ENCODE data around the gene EPAS1. TPM values are rescaled to one million over a fixed set of nuclear protein-coding genes. Genes with fewer than 3 reads are reported as not detected.

The EPAS1 gene
- total RNA-seq, 4 donors from 2014 or later = 102 to 260 (median 167) TPM

DNA sequence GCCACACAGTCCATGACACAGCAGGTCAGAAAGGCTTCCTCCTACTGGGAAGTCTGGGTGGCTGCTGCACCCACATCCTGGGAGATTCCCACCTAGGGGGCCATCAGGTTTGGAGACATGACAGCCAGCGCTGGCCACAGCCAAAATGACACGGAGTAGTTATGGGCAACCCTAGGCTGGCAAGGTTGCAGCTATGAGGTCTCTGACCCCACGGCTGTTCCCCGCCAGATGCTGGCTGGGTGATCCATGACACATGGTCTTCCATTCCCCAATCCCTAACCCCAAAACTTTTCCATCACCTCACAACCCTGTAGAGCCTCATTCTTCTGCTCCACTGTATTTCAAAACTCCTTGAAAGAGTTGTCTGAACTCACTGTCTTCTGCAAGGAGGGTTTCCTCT, 42.7 kb upstream of the EPAS1 start:
- no peak for DNase-seq
- WGBS, 2 donors (ENCODE audit: low coverage in 1 of 2) = 70% methylated on average over 4 of the region's 4 CpGs; no CpG with 5 or more reads in 1 of the 2 donors
- H3K27me3 ChIP-seq = no peaks in the 10 kb centered on the region
- no peak overlapping the region for H3K27ac ChIP-seq
- intact Hi-C loops (cut with DNase I; ENCODE audit: low total_unique reads) = no loop called here
- H3K9me3 ChIP-seq = no peaks in the 10 kb centered on the region
- H3K4me3 ChIP-seq = no peak overlapping the region
- no peaks in the 10 kb centered on the region for H3K36me3 ChIP-seq
- peaks cover 0 to 7% (median 3%) of the 10 kb centered on the region in 4 donors for H3K4me1 ChIP-seq
- TF ChIP-seq POLR2A (IDR thresholded peaks at IDR 0.05) = no peak
- in situ Hi-C loops (cut with MboI; ENCODE audit: low pct_ligation_motif_present in 1 of 4, low pct_unique_long_range_greater_than_20kb in 1 of 4, low sequenced_read_pairs in 3 of 4) = no loop called here

DNA sequence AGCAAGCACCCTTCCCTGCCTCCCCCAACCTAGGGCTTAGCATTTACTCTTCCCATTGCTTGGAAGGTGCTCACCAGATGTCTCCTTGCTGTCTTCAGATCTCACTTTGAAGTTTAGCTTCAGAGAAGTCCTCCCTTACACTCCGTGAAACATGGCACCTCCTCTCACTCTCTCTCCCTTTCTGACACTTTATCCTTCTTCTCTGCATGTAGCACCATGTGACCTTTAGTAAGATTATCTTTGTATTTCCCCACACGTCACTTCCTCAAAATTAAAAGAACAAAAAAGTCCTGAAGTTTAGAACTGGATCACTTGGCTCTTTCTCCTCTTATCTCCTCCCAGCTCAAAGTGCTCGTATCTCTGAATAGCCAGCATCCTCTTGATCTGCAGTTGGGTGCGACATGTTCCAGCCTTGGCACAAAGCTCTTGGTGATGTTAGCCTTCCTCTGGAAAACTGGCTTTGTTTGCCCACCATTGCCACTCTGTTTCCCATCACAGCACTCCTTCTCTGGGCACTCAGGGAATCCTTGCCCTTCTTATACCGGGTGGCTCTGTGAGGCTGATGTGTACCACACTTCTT, 40.6 kb upstream of the EPAS1 start:
- Histone ChIP-seq H3K4me3 (no peak overlapping the region), H3K36me3 (no peaks in the 10 kb centered on the region), H3K9me3 (no peaks in the 10 kb centered on the region), H3K4me1 (peaks cover 0 to 11% (median 4%) of the 10 kb centered on the region in 4 donors), H3K27ac (peak overlapping the region in 1 of 4 donors; percentile 20), H3K27me3 (no peaks in the 10 kb centered on the region)
- DNase-seq = no peak
- TF ChIP-seq CTCF (IDR thresholded peaks at IDR 0.05) = no peak
- no peak for TF ChIP-seq POLR2AphosphoS5 (IDR thresholded peaks at IDR 0.05)
- TF ChIP-seq POLR2A (IDR thresholded peaks at IDR 0.05) = no peak
- no peak for TF ChIP-seq EP300 (IDR thresholded peaks at IDR 0.05; ENCODE audit: low read depth)
- intact Hi-C loops (cut with DNase I; ENCODE audit: low total_unique reads) (no loop called here), in situ Hi-C loops (cut with MboI; ENCODE audit: low pct_ligation_motif_present in 1 of 4, low pct_unique_long_range_greater_than_20kb in 1 of 4, low sequenced_read_pairs in 3 of 4) (no loop called here)
- WGBS, 2 donors (ENCODE audit: low coverage in 1 of 2) = 73 to 83% methylated on average over 5 of the region's 5 CpGs

DNA sequence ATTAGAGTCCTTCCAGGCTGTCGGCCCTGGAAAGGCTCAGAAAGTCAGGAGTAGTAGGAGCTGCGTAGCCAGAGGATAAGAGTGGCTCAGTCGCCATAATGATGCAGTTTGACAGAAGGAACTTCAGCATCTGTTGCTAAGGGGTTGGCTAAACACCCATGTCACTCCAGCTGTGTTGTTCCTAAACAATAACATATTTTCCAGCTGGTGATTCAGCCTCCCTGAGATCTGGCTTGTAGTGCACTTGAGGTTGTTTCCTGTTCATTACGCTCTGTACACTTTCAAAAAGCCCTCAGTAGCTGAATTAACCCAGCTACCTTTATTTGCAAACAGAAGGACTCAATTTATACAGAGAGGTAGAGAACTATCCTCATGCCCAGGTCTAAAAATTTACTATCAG, 39.7 kb upstream of the EPAS1 start:
- DNase-seq = no peak
- TF ChIP-seq CTCF (IDR thresholded peaks at IDR 0.05) = no peak
- TF ChIP-seq POLR2AphosphoS5 (IDR thresholded peaks at IDR 0.05) = peak; percentile 19 to 56 (median 21)
- Histone ChIP-seq H3K27me3 (no peaks in the 10 kb centered on the region), H3K36me3 (no peaks in the 10 kb centered on the region), H3K9me3 (no peaks in the 10 kb centered on the region), H3K4me1 (peaks cover 0 to 11% (median 4%) of the 10 kb centered on the region in 4 donors), H3K4me3 (no peak overlapping the region), H3K27ac (peak overlapping the region; percentile 0 to 20 (median 10))
- WGBS, 2 donors (ENCODE audit: low coverage in 1 of 2) = 48 to 87% methylated on average over 3 to 4 of the region's 4 CpGs
- in situ Hi-C loops (cut with MboI; ENCODE audit: low pct_ligation_motif_present in 1 of 4, low pct_unique_long_range_greater_than_20kb in 1 of 4, low sequenced_read_pairs in 3 of 4) (no loop called here), intact Hi-C loops (cut with DNase I; ENCODE audit: low total_unique reads) (no loop called here)

GRCh38 chr2:46257980-46258379, 39.2 kb upstream of the EPAS1 start:
- Histone ChIP-seq H3K36me3 (no peaks in the 10 kb centered on the region), H3K4me3 (no peak overlapping the region), H3K27me3 (no peaks in the 10 kb centered on the region), H3K9me3 (no peaks in the 10 kb centered on the region), H3K27ac (peak overlapping the region; percentile 0 to 14 (median 6)), H3K4me1 (peaks cover 0 to 11% (median 4%) of the 10 kb centered on the region in 4 donors)
- TF ChIP-seq POLR2A (IDR thresholded peaks at IDR 0.05) = no peak
- TF ChIP-seq EP300 (IDR thresholded peaks at IDR 0.05; ENCODE audit: low read depth) = no peak
- TF ChIP-seq POLR2AphosphoS5 (IDR thresholded peaks at IDR 0.05) = no peak
- TF ChIP-seq CTCF (IDR thresholded peaks at IDR 0.05) = no peak
- no peak for DNase-seq
- 65 to 67% methylated on average over 5 of the region's 5 CpGs for WGBS, 2 donors (ENCODE audit: low coverage in 1 of 2)
- intact Hi-C loops (cut with DNase I; ENCODE audit: low total_unique reads) = no loop called here
- in situ Hi-C loops (cut with MboI; ENCODE audit: low pct_ligation_motif_present in 1 of 4, low pct_unique_long_range_greater_than_20kb in 1 of 4, low sequenced_read_pairs in 3 of 4) = no loop called here

Data from transverse colon (tissue), 4 donors.